ENCODE results near the gene NF2.

The NF2 gene

DNA sequence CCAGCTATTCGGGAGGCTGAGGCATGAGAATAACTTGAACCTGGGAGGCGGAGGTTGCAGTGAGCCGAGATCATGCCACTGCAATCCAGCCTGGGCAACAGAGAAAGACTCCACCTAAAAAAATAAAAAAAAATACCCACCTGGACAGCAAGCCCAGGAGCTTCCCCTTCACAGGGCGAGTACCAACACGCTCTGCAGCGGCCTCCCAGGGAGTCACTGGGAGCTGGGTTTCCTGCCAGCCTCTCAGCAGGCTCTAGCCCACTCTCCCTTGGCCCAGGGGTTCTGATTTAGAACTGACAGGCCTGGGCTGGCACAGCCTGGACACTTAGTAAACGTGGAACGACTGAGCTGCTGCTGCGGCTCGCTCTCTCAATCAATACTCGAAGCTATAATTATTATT lies 114.4 kb downstream of the NF2 start:
- TF ChIP-seq, protein P1, sequence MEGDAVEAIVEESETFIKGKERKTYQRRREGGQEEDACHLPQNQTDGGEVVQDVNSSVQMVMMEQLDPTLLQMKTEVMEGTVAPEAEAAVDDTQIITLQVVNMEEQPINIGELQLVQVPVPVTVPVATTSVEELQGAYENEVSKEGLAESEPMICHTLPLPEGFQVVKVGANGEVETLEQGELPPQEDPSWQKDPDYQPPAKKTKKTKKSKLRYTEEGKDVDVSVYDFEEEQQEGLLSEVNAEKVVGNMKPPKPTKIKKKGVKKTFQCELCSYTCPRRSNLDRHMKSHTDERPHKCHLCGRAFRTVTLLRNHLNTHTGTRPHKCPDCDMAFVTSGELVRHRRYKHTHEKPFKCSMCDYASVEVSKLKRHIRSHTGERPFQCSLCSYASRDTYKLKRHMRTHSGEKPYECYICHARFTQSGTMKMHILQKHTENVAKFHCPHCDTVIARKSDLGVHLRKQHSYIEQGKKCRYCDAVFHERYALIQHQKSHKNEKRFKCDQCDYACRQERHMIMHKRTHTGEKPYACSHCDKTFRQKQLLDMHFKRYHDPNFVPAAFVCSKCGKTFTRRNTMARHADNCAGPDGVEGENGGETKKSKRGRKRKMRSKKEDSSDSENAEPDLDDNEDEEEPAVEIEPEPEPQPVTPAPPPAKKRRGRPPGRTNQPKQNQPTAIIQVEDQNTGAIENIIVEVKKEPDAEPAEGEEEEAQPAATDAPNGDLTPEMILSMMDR (IDR thresholded peaks at IDR 0.05), result no peak
- Histone ChIP-seq H3K27ac (no peak overlapping the region), H3K36me3 (ENCODE audit: control insufficient read depth, insufficient read depth, low read length) (no peaks in the 10 kb centered on the region), H3K4me1 (no peaks in the 10 kb centered on the region), H3K9me3 (ENCODE audit: control insufficient read depth, low read length) (no peaks in the 10 kb centered on the region), H3K9ac (no peak overlapping the region), H2AFZ (no peak overlapping the region), H3K27me3 (ENCODE audit: control insufficient read depth, insufficient read depth, low read length) (no peaks in the 10 kb centered on the region), H3K4me3 (ENCODE audit: low read depth, low read length) (no peak overlapping the region), H3K4me2 (ENCODE audit: low read length) (no peak overlapping the region), H3K79me2 (no peaks in the 10 kb centered on the region)

GRCh38 chr22:29718949-29719898 lies 115.8 kb downstream of the NF2 start:
- H3K27me3 ChIP-seq (ENCODE audit: control insufficient read depth, insufficient read depth, low read length), result no peaks in the 10 kb centered on the region
- no peak overlapping the region for H3K4me2 ChIP-seq (ENCODE audit: low read length)
- no peak overlapping the region for H2AFZ ChIP-seq
- H3K36me3 ChIP-seq (ENCODE audit: control insufficient read depth, insufficient read depth, low read length), result no peaks in the 10 kb centered on the region
- H3K79me2 ChIP-seq, result no peaks in the 10 kb centered on the region
- H3K9ac ChIP-seq, result no peak overlapping the region
- no peak overlapping the region for H3K27ac ChIP-seq
- H3K4me3 ChIP-seq (ENCODE audit: low read depth, low read length), result no peak overlapping the region
- no peaks in the 10 kb centered on the region for H3K4me1 ChIP-seq
- TF ChIP-seq, protein P1 (IDR thresholded peaks at IDR 0.05), result no peak
- H3K9me3 ChIP-seq (ENCODE audit: control insufficient read depth, low read length), result no peaks in the 10 kb centered on the region

DNA sequence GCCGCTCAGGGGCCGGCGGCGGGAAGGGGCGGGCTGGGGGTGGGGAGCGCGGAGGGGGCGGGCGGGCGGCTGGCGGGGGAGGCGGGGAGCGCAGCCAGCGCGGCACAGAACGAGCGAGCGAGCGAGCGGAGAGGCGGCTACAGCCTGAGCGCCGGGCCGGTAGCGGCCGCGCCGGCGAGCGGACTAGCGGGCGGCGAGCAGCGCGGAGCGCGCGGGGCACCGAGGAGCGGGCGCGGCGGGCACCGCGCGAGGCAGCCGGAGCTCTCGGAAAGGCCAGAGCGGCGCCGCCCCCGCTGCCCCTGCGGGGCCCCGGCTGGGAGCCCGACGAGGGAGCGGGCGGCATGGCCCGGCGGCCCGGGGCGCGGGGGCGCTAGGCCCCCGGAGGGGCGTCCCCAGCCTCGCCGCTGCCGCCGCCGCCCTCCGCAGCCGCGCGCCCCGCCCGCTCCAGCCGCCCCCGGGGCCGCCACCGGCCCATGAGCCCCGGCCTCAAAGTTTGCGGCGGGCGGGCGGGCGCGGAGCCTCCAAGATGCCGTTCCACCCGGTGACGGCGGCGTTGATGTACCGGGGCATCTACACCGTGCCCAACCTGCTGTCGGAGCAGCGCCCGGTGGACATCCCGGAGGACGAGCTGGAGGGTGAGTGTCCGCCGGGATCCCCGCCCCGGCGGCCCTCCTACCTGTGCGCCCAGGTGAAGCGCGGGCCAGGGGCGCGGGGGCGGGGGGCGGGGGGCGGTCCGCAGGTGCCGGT lies 116.6 kb downstream of the NF2 start, which contains the start of gene CABP7:
CABP7 (plus strand) TSS at position 105 of the 747 bp plus-strand sequence; CDS start at position 527, 422 bp downstream.
- H3K27me3 ChIP-seq (ENCODE audit: control insufficient read depth, insufficient read depth, low read length), result no peaks in the 10 kb centered on the region

GRCh38 chr22:29720811-29721323 lies 117.4 kb downstream of the NF2 start:
- Histone ChIP-seq H3K4me3 (ENCODE audit: low read depth, low read length) (no peak overlapping the region), H3K27me3 (ENCODE audit: control insufficient read depth, insufficient read depth, low read length) (no peaks in the 10 kb centered on the region), H2AFZ (no peak overlapping the region)

More for the DNA sequence above, 116.6 kb downstream of the NF2 start, which contains the start of gene CABP7:
- H3K4me3 ChIP-seq (ENCODE audit: low read depth, low read length), result no peak within 1 kb of the TSS
- H3K4me2 ChIP-seq (ENCODE audit: low read length), result no peak within 1 kb of the TSS
- H3K27ac ChIP-seq, result no peak within 1 kb of the TSS
- H3K4me1 ChIP-seq, result no peaks in the 10 kb centered on the region
- no peaks in the 10 kb centered on the region for H3K36me3 ChIP-seq (ENCODE audit: control insufficient read depth, insufficient read depth, low read length)
- no peak within 1 kb of the TSS for H2AFZ ChIP-seq
- no peaks in the 10 kb centered on the region for H3K9me3 ChIP-seq (ENCODE audit: control insufficient read depth, low read length)
- no peaks in the 10 kb centered on the region for H3K79me2 ChIP-seq
- no peak within 1 kb of the TSS for H3K9ac ChIP-seq
- TF ChIP-seq, protein P1 (IDR thresholded peaks at IDR 0.05), result no peak

More at GRCh38 chr22:29720811-29721323, 117.4 kb downstream of the NF2 start:
- no peak overlapping the region for H3K27ac ChIP-seq
- H3K9me3 ChIP-seq (ENCODE audit: control insufficient read depth, low read length), result no peaks in the 10 kb centered on the region
- no peak overlapping the region for H3K4me2 ChIP-seq (ENCODE audit: low read length)
- no peaks in the 10 kb centered on the region for H3K79me2 ChIP-seq
- H3K9ac ChIP-seq, result no peak overlapping the region
- H3K4me1 ChIP-seq, result no peaks in the 10 kb centered on the region
- TF ChIP-seq, protein P1 (IDR thresholded peaks at IDR 0.05), result no peak
- no peaks in the 10 kb centered on the region for H3K36me3 ChIP-seq (ENCODE audit: control insufficient read depth, insufficient read depth, low read length)
